Stimulated activated CD4-positive, alpha-beta T cell treated with anti-CD3 and anti-CD28 coated beads, TNF-alpha, amount 100 ng/mL, for 48 hours (primary cell): ENCODE measurements around the gene CKAP4.
A peak's percentile ranks its signal among the peaks of the same experiment; 100 is the strongest.
"Not testable (repeated sequence)": the region's sequence is repeated elsewhere in the genome, so short reads cannot be mapped to it uniquely, and the experiment has no call there.

Experiments used
- DNase-seq, 3 donors: peaks; one replicate each; pipeline ENCODE4 v3.0.0-alpha.2; 2020; ENCODE audit warnings: low read depth in 3 of 3

CKAP4 gene, protein sequence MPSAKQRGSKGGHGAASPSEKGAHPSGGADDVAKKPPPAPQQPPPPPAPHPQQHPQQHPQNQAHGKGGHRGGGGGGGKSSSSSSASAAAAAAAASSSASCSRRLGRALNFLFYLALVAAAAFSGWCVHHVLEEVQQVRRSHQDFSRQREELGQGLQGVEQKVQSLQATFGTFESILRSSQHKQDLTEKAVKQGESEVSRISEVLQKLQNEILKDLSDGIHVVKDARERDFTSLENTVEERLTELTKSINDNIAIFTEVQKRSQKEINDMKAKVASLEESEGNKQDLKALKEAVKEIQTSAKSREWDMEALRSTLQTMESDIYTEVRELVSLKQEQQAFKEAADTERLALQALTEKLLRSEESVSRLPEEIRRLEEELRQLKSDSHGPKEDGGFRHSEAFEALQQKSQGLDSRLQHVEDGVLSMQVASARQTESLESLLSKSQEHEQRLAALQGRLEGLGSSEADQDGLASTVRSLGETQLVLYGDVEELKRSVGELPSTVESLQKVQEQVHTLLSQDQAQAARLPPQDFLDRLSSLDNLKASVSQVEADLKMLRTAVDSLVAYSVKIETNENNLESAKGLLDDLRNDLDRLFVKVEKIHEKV

DNA sequence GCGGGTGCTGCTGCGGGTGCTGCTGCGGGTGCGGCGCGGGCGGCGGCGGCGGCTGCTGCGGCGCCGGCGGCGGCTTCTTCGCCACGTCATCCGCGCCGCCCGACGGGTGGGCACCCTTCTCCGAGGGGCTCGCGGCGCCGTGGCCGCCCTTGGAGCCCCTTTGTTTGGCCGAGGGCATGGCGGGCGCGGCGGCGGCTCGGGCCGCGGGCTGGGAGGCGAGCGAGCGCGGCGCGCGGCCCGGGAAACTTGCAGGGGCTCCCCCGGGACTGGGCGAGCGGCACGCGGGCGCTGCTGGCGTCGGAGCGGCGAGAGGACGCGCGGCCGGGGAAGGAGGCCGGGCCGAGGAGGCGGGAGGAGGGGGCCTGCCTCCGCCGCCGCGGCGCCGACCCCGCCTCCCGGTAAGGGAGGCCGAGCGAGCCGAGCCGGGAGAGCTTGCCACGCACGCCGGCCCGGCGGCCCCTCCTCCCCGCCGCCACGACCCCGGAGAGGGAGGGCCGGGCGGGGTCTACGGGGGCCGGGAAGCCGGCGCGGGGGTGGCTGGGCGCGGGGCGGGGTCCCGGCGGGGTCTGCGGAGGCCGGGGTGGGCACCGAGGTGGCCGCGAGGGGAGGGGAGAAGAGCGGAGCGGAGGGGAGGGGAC, at the start of gene CKAP4:
Gene CKAP4 (minus strand): TSS at position 347 of the 638 bp plus-strand sequence. CDS start 169 bp downstream, at position 178.
- DNase-seq, result peak in 2 of 3 donors; percentile 23 to 43

DNA sequence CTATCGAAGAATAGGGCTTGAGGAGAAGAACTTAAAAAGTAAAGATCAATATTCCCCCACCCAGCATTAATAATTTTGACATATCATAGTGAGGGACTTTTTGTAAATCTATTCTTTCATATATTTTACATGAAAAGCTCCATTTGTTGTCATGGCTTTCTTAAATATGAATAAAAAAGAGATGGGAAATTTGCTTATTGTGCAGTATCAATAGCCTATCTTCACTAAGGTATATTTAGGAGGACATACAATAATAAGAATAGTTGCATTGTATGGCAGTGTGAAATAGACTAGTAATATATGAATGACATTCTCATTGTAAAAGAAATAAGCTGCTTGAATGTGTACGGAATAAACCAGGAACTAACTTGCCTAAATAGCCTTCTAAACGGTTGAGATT, 49.3 kb upstream of the CKAP4 start:
- no peak for DNase-seq

DNA sequence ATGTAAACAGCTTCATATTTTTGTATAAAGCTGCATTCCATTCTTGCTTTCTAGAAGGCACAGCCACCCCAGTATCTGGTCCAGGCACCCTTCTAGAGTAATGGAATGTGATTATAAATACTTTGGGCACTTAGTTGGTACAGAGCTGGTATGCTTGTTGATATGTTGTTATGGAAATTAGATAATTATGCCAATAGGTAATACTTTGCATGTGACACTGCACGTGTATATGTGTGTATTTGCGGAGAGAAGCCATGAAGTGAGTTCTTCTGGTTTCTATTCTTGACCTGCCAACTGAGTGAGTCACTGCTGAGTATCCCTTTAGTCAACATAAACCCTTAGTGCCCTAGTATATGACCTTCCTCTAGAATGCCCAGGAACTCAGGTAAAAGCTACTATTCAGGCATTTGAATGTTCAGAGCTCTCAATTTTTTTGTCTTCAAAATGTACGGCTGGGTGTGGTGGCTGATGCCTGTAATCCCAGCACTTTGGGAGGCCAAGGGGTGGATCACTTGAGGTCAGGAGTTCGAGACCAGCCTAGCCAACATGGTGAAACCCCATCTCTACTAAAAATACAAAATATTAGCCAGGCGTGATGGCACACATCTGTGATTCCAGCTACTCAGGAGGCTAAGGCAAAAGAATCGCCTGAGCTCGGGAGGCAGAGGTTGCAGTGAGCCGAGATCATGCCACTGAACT, 48.5 kb upstream of the CKAP4 start:
- DNase-seq, result no peak

DNA sequence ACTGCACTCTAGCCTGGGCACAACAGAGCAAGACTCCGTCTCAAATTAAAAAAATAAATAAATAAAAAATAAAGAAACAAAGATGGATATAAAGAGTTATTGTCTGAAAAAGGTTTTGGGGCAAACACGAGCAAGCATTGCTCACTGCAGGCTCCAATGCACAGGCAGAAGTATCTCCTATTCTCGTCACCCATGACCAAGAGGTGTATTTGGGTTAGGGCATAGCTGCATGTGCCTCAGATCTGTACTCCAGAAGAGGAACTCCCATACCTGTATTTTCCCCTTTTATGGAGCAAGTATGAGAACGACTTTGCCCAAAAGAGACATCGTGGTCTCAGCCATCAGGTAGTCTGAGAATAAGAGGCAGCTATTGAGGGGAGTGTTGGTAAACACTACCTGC, 44.5 kb upstream of the CKAP4 start:
- DNase-seq, result no peak

DNA sequence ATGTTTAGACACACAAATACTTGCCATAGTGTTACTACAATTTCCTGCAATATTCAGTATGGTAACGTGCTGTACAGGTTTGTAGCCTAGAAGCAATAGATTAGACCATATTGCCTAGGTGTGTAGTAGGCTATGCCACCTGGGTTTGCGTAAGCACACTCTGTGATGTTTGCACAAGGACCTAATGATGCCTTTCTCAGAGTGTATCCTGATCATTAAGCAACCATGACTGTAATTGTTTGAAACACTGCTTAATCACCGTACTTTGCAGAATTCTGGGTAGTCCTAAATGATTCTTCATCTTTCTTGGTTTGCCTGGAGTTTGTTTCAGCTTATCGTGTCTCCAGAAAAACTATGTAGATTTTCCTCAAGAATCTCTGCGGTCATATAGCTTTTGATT, 43.5 kb upstream of the CKAP4 start:
- DNase-seq, result no peak

DNA sequence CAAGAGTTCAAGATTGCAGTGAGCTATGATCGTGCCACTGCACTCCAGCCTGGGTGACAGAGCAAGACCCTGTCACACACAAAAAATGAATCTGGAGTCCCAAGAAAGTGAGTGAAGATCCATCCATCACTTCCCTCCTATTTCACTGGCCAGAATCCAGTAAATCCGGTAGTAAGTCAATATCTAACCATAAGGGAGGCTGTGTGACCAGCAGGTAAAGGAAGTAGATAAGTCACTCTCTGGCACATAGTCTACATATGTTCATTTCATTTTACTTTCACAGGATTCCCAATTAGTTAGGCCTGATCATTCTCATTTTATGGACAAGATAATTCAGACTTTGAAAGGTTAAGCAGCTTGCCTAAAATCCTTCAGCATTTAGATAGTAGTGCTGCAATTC, 42.8 kb upstream of the CKAP4 start:
- no peak for DNase-seq

DNA sequence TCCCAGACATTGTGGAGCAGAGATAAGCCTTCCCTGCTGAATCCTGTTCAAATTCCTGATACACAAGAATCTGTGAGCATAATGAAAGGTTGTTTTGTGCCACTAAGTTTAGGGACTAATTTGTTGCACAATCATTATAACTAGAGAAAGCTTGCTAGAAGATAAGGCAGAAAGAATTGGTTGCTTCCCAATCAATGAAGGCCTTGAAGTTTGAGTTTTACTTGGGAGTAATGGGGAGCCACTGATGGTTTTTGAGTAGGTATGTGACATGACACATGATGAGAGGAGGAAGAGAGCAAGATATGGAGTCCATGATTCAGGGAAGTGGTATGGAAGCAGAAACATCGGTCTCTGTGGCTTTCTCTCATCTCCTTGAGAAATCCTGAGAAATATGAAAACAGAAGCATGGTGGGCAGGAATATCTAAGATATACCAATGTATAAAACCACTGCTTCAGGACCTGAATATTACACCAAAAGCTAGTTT, 41.4 kb upstream of the CKAP4 start:
- DNase-seq, result no peak

DNA sequence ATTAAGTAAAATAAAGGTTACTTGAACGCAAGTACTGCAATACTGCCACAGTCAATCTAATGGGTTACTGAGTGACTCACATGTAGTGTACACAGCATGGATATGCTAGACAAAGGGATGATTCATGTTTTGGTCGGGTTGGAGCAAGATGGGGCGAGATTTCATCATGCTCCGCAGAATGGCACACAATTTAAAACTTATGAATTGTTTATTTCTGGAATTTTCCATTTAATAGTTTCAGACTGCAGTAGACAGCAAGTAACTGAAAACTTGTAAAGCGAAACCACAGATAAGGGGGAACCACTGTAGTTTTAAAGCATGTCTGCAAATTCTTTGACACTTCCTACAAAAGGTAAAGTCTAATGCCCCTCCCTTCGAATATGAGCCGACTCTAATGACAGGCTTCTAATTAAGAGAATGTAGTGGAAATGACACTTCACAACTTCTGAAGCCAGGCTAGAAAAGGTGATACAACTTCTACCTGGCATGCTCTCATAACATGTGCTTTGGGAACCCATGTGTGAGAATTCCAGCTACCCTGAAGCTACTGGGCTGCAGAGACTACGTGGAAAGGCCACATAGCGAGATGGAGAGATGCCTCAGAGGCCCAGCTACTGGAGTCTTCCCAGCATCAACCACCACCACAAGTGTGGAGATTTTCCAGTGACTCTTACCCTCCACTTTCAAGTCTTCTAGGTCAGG, 40.8 kb upstream of the CKAP4 start:
- DNase-seq, result peak in 1 of 3 donors; percentile 25

DNA sequence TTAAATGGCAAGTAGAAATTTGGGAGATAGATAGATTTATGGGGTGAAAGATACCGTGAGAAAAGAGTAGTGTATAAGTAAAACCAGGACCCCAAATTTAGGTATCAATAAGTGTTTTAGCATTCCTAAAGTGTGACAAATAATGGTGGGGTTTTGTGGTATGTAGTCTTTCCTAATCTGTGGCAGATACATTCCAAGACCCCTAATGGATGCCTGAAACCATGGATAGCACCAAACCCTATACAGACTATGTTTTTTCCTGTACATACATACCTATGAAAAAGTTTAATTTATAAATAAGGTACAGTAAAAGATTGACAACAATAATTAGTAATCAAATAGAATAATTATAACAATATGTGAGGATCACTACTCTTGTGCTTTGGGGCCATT, 40.3 kb upstream of the CKAP4 start:
- no peak for DNase-seq

DNA sequence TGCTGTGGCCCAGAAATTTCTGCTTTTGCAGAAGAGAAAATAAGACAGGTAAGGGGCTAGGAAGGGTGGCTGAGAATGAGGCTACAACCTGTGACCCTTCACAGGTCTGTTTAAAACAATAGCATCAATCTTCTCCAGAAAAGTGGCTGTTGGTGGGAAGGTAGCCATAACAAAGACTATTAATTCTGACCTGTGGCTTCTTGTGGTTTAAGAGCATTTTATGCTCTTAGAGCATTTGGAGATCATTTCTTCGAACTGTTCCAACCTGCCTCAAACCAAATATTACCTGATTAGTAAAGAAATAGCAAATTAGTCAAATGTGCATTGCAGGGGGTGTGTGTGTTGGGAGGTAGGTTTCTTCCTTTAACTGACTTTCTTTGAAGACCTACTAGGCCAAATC, 39.5 kb upstream of the CKAP4 start:
- DNase-seq, result no peak

DNA sequence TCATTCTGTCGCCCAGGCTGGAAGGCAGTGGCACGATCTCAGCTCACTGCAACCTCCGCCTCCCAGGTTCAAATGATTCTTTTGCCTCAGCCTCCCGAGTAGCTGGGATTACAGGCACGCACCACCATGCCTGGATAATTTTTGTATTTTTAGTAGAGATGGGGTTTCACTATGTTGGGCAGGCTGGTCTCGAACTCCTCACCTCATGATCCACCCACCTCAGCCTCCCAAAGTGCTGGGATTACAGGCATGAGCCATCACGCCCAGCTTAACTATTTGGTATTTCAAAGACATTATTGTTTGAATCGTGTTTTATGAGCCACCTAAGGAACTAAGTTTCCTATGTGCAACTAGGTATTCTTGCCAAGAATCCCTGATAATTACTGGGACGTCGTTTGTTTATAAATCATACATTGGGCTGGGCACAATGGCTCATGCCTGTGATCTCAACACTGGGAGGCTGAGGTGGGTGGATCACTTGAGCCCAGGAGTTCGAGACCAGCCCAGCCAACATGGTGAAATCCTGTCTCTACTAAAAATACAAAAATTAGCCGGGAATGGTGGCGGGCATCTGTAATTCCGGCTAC, 38.8 kb upstream of the CKAP4 start:
- not testable (repeated sequence) for DNase-seq

DNA sequence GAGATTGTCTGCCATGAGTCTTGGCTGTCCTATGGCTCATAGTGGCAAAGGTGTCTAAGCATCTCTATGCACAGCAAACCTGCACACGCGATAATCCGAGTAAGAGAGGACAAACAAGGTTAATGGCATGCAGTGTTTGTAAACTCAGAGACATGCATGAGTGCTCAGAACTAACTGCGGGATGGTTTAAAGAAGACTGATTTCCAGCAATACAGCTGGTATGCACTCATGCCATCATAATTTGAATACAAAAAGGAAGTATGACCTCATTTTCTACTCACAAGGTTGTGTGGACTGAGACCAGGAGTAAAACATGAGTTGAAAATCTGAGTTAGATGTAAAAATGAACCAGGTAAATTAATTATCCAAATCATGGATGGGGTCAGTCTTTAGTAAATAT, 38.2 kb upstream of the CKAP4 start:
- DNase-seq, result no peak

DNA sequence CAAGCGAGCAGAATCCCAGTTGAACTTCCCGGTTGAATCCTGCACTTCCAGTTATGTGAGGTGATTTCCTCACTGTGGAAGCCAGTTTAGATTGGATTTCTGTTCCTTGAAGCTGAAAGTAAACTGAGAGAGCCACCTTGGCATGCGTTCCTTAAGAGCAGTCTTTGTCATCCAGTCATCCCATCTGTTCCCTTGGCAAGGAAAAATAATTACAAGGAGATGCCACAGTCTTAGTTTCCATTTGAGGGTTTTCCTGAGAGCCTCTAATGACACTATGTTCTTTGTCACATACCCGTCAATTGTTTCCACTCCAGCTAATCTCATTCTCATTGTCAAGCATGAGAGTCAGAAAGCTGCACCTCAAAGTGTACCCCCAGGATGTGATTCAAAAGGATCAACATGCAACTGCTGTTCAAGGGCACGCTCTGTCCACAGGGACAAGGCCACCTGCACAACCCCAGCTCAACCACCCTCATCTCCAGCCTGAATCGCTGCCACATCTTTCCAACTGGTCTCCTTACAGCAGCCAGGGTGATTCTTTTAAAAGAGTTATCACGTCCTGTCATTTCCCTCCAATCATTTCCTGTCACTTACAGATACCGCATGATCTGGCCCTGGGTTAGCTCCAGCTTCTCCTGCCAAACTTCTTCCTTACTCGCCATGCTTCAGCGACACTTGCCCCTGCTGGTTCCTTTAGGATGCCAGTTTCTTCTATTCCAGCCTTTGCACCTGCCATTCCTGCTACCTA, 36.7 kb upstream of the CKAP4 start:
- no peak for DNase-seq

DNA sequence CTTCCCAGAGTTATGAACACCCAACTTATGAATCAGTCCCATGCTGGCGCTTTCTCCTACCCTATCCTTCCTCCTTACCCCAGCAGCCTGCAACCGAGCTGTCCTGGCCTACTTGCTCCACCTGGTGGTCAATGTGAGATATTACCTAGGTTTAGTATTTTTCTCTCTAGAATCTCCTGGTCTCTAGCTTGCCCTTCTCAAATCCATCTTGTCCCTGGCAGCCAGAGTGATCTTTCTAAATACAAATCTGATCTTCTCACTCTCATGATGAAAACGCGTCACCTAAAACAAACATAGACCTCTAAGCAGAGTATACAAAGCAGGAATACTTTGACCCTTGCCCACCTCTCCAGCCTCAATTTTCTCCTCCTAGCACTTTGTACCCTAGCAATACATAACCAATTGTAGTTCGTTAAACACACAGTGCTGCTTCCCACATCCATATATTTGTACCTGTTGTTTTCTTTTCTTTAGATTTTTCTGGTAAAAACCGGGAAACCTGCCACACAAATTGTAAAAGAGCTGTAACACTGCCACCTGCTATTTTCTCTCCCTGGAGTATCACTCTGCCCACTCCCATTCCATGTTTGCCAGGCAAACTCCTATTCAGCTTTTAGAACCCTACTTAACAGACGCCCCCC, 34.8 kb upstream of the CKAP4 start:
- DNase-seq, result peak in 1 of 3 donors; percentile 27

DNA sequence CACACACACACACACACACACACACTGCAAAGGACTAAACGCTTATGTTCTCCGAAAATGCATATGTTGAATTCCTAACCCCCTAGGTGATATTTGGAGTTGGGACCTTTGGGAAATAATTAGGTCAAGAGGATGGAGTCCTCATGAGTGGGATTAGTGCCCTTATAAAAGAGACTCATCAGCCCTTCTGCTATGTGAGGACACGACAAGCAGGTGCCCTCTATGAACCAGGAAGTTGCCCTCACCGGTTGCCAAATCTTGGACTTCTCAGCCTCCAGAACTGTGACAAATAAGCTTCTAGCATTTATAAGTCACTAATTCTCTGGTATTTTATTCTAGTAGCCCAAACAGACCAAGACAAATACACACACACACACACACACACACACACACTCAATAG, 34.0 kb upstream of the CKAP4 start:
- no peak for DNase-seq

DNA sequence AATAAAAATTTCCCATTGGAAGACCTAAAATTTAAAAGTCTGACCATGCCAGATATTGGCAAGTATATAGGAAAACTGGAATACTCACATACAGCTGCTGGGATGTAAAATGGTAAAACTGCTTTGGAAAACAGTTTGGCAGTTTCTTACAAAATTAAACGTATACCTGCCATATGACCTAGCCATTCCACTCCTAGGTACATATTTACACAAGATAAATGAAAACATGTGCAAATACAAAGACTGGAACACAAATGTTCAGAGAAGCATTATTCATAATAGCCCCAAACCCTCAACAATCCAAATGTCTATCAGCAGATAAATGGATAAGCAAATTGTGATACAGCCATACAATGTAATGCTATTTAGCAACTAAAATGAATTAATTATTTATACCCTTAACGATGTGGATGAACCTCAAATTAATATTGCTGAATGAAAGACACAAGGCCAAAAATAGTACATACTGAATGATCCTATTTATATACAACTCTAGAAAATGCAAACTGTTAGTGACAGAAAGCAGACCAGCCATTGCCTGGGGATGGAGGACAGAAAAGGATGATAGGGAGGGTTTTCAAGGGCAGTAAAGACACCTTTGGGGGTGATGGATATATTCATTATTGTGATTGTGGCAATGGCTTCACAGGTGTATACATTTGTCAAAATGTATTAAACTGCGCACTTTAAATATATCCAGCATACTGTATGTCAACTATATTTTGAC, 33.4 kb upstream of the CKAP4 start:
- DNase-seq, result no peak

DNA sequence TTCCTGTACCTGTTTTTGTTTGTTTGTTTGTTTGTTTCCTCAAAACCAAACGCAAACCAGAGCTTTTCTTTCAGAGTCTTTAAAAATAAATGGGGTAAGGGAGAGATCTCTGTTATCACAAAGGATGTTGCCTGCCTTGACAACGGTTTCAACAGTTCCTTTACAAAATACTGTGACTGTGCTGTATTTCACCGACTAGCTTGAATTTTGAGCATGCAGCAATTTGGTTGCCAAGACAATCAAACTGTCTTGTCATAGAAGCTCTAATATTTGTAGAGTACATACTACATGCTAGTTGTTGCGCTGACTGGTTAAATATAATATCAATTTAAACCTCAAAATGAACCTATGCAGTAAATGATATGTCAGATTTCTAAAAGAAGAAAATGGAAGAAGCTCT, 32.3 kb upstream of the CKAP4 start:
- no peak for DNase-seq

DNA sequence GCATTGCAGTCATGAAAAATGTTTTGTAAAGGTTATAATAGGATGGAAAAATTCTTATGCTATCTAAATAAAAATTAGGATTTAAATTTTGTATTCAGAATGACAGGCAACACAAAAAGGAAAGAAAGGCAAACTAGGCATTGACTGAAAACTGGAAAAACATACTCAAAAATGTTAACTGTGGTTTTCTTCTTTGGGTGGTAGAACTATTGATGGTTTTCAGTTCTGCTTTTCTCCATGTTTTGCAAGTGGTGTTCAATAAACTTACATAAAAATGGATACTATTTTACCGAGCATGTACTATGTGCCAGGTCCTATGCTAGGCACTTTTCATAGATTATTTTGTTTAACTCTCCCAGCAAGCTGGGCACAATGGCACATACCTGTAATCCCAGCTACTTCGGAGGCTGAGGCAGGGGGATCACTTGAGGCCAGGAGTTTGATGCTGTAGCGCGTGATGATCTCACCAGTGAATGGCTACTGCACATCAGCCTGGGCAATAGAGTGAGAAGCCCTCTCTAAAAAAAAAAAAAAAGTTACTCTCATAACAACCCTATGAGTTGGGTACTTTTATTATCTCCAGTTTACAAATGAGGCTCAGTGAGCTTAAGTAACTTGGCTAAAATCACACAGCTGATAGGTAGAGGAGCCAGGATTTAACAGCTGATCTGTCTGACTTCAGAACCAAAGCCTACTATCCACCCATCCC, 28.4 kb upstream of the CKAP4 start:
- DNase-seq, result no peak

DNA sequence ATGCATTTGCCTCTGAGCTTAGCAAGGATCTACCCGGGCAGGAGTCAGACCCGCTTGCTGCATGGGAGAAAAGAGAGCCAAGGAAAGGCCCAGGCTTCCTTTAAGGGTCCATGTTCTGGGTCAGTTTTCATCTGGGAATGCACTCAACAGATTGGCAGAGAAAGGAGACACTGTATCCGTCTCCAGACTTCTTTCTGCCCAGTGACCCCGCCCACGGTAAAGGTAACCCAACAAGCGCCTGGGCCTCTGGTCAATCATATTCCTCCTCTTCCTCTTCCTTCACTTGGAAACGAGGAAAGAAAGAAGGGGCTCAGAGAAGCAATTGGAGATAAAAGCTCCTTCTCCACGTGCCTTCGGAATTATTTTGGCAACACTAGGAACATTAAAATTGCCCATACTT, 27.6 kb upstream of the CKAP4 start:
- no peak for DNase-seq
